ENCODE measurements around the gene SNIP1.

GRCh38 chr1:37502104-37502503 lies 52.0 kb downstream of the SNIP1 start:
- TF ChIP-seq EZH2 (IDR thresholded peaks at IDR 0.05; ENCODE audit: low read depth, unreplicated experiment), result no peak
- no peak for TF ChIP-seq POLR2AphosphoS5 (IDR thresholded peaks at IDR 0.05; ENCODE audit: low read depth)
- TF ChIP-seq, protein P1, sequence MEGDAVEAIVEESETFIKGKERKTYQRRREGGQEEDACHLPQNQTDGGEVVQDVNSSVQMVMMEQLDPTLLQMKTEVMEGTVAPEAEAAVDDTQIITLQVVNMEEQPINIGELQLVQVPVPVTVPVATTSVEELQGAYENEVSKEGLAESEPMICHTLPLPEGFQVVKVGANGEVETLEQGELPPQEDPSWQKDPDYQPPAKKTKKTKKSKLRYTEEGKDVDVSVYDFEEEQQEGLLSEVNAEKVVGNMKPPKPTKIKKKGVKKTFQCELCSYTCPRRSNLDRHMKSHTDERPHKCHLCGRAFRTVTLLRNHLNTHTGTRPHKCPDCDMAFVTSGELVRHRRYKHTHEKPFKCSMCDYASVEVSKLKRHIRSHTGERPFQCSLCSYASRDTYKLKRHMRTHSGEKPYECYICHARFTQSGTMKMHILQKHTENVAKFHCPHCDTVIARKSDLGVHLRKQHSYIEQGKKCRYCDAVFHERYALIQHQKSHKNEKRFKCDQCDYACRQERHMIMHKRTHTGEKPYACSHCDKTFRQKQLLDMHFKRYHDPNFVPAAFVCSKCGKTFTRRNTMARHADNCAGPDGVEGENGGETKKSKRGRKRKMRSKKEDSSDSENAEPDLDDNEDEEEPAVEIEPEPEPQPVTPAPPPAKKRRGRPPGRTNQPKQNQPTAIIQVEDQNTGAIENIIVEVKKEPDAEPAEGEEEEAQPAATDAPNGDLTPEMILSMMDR (conservative IDR thresholded peaks at IDR 0.05; ENCODE audit: low read depth in 2 of 2), result no peak

All from GM23338 (cell line).